Coronary artery (tissue), 2 donors: ENCODE results near the gene GRIN2C.

Experiments used
- DNase-seq: peaks from one replicate; pipeline ENCODE4 v3.0.0-alpha.2; 2017; ENCODE audit warnings: low spot score
- H3K27ac ChIP-seq, 2 donors: fragments of 200-600 bp; sonication (generic); one replicate each; pipeline ENCODE4 v1.5.1; 2016 to 2019
- H3K4me3 ChIP-seq: fragments of 200-600 bp; sonication (generic); 2 replicates; pipeline ENCODE4 v1.5.1; 2016; ENCODE audit warnings: mild to moderate bottlenecking, moderate library complexity
- TF ChIP-seq, protein P1 (sequence below): fragments of 200-600 bp; sonication (generic); IDR thresholded peaks from one replicate; pipeline ENCODE4 v1.5.1; 2019; ENCODE audit warnings: antibody characterized with exemption

Gene GRIN2C

GRCh38 chr17:74877592-74878548 is 18.2 kb upstream of the GRIN2C start:
- TF ChIP-seq, protein P1, sequence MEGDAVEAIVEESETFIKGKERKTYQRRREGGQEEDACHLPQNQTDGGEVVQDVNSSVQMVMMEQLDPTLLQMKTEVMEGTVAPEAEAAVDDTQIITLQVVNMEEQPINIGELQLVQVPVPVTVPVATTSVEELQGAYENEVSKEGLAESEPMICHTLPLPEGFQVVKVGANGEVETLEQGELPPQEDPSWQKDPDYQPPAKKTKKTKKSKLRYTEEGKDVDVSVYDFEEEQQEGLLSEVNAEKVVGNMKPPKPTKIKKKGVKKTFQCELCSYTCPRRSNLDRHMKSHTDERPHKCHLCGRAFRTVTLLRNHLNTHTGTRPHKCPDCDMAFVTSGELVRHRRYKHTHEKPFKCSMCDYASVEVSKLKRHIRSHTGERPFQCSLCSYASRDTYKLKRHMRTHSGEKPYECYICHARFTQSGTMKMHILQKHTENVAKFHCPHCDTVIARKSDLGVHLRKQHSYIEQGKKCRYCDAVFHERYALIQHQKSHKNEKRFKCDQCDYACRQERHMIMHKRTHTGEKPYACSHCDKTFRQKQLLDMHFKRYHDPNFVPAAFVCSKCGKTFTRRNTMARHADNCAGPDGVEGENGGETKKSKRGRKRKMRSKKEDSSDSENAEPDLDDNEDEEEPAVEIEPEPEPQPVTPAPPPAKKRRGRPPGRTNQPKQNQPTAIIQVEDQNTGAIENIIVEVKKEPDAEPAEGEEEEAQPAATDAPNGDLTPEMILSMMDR = no peak
- Histone ChIP-seq H3K27ac (no peak overlapping the region), H3K4me3 (no peak overlapping the region)
- no peak for DNase-seq

DNA sequence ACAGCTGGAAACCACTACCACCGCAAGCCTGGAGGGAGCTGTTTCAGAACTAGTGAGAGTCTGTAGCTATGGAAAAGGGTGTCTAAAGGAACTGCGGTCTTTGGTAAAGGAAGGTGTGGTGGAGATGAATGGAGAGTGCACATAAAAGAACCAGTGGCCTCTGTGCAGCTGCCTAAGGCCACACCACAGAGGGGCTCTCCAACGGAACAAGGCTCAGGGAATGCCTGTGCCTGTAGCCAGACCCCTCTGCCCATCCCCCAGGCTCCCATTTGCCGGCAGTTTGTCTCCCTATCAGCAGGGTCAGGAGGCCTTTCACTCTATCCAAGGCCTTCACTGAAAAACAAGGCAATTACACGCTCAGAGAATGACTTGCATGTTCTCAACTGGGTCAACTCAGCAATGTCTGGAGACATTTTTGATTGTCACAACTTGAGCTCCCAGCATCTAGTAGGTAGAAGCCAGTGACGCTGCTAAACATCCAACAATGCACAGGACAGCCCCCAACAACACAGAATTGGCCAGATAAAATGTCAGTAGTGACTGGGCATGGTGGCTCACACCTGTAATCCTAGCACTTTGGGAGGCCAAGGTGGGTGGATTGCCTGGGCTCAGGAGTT is 16.4 kb upstream of the GRIN2C start:
- Histone ChIP-seq H3K4me3 (no peak overlapping the region), H3K27ac (no peak overlapping the region)
- TF ChIP-seq, protein P1 = no peak
- DNase-seq = no peak

GRCh38 chr17:74875155-74875976 is 15.7 kb upstream of the GRIN2C start:
- no peak overlapping the region for H3K4me3 ChIP-seq
- H3K27ac ChIP-seq = no peak overlapping the region
- DNase-seq = no peak
- TF ChIP-seq, protein P1 = no peak

DNA sequence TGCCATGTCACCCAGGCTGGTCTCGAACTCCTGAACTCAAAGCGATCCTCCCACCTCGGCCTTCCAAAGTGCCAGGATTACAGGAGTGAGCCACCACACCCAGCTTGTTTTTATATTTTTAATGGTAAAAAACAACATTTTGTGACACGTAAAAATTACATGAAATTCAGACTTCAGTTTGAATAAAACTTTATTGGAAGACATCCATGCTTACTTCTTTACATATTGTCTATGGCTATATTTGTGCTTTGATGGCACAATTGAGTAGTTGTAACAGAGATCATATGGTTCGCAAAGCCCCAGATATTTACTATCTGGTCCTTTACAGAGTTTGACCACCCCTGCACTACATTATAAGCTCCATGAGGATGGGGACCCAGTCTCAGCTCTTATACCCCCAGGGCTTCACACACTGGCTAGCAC is 14.9 kb upstream of the GRIN2C start:
- Histone ChIP-seq H3K27ac (no peak overlapping the region), H3K4me3 (no peak overlapping the region)
- DNase-seq = no peak
- TF ChIP-seq, protein P1 = no peak

DNA sequence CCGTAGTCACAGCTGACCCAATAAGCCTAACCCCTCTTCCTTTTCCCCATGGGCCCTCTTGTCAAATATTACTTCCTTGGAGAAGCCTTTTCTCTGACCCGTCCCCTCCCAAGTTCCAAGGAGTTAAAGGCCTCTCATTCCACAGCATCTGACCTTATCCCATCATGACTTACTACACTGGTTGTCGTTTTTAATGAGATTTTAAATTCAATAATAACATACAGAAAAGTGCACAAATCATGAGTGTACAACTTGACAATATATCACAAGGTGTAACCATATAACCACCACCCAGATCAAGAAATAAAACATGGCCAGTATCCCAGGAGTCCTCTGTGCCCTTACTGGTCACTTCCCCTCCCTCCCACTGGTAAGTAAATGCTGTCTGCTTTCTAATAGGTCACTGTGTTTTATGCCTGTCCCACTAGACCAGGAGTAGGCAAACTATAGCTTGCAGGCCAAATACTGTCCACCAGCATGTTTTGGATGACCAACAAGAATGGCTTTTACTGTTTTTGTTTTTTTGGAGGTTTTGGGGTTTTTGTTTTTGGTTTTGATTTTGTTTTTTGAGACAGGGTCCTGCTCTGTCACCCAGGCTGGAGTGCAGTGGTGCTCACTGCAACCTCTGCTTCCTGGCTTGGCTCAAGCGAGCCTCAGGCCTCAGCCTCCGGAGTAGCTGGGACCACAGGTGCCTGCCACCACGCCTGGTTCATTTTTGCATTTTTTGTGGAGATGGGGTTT is 14.4 kb upstream of the GRIN2C start:
- peak overlapping the region; percentile 86 to 91 for H3K27ac ChIP-seq
- TF ChIP-seq, protein P1 = no peak
- DNase-seq = no peak
- peak overlapping the region; percentile 74 for H3K4me3 ChIP-seq
